HG02588 (cell line): ENCODE data around the gene SYT1.

ENCODE experiments used
- ATAC-seq: cut with Tn5 transposase; IDR thresholded peaks from one replicate; pipeline ENCODE4 v1.9.1; 2021; ENCODE audit warnings: mild to moderate bottlenecking, moderate library complexity; ENCODE audit not compliant: unreplicated experiment

The SYT1 gene

DNA sequence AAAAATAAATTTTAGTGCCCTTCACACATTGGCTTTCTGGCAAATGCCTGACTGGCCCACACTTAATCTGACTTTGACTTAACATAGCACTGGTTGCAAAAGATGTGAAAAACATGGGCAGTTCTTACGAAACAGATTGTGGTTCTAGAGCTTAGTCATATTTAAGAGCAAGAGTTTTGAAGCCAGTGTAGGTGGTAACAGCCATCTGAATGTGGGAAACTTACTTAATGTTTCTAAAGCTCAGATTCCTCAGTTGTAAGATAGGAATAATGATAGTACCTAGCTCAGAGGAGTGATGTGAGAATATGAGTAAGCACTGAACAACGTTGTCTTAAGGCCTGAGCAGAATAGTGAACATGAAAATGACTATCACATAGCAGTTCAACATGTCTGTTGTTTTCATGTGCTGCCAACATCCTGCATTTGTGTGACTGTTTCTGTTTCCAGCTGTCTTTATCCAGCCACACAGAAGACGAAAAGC lies 262.7 kb downstream of the SYT1 start:
- peak; percentile 97 for ATAC-seq

DNA sequence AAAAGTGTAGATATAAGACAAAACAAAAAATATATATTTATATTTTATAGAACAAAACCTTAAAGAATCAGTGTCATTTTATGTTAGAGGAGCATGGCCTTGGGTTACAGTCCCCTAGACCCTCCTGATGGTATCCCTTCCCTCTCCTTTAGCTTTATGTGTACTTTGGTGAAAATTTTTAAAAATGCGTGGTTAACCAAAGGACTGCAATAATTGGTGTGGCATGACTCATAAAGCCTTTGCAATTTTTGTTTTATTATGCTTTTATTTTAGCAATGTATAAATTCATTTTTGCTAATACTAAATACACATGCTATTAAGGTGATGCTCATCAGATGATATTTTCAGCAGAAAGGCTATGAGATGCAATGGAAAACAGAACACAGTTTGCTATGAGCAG lies 264.4 kb downstream of the SYT1 start:
- ATAC-seq, result no peak

- no peak for ATAC-seq
Measured at GRCh38 chr12:79138872-79139271, 274.3 kb downstream of the SYT1 start.

- no peak for ATAC-seq
Measured at GRCh38 chr12:79140711-79141110, 276.1 kb downstream of the SYT1 start.

GRCh38 chr12:79141776-79142175 lies 277.2 kb downstream of the SYT1 start:
- ATAC-seq, result no peak

- no peak for ATAC-seq
Measured at GRCh38 chr12:79143803-79144202, 279.2 kb downstream of the SYT1 start.

DNA sequence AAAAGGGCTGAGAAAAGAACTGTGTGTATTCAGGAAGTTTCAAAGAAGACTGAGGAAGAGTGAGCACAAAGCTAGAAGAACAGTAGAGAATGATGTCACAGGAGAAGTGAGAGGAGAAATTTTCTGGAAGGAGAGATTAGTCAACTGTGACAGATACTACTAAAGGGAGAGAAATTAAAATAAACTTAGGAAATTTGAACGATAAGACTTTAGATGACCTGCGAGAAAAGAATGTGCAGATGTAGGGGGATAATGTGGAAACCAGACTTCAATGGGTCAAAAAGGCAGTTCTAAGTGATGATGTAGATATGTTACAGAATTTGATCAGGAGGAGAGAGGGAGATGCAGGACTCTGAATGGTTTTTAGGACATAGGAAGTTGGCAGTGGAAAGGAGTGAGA lies 287.4 kb downstream of the SYT1 start:
- no peak for ATAC-seq

DNA sequence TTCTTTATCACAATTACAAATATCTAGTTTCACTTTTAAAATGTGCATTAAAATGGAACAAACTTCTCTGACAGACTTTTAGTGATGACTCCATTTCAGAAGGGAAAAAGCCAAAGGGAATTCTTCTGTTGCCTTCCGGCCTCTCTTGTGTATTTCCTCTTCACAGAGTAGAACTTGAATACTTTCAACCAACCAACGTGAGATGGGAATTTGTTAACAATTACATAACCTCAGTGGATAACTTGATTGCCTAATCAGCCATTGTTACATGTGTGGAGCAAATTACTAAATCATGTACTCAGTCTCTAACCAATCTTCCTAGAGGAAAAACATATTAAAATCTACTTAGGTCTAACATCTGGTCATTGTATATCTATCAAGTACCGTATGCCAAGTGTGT lies 291.1 kb downstream of the SYT1 start:
- no peak for ATAC-seq

DNA sequence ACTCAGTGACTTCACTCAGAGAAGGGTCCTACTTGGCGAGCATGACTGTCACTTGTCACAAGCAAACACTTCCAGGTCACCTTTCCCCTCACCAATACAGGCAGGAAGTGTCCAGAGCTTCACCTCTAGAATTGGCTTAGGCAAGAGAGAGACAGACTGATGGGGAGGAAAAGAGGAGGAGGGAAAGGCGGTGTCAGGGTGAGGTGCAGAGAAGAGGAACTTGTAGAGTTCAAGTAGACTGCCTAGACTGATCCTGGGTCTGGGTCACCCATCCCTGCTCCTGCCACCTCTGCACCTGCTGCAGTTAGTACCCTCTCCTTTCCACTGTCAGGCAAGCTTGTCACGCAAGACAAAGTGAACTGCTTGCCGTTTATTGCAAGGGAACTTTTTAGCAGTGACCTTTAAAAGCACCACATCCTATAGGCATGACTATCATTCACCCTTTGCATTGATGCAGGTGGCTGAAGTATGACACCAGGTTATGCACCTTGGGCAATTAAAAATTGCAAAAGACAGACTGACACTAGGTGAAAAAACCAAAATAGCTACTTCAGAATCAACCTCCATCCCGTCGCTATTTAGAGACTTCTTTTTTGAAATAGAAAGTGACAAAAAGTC lies 292.4 kb downstream of the SYT1 start:
- peak; percentile 66 for ATAC-seq

GRCh38 chr12:79161249-79161934 lies 296.8 kb downstream of the SYT1 start:
- no peak for ATAC-seq

DNA sequence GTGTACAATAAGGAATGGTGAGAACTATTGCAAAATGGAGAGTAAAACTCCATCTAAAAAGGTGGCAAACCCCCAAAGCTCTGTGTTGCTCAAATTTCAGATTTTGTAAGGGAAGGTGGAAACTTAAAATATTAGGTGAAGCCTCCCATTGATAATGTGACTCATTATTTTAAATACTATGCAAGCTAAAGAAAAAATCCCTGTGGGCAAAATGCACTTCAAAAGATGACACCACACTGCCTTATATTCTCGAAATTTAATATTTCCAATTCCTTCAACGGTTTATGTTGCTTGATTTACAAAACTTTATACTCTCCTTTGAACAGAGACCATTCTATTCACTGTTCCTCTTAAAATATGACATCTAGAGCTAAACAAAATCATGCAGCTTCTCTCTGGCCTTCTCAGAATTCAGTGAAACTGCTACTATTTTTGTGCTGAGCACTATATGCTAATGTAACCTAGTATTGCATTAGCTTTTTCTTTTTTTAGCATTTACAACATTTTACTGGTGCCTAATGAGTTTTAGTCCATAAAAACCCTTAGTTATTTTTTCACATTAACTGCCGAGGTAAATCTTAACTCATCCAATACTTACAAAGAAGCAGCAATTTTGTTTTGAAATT lies 297.7 kb downstream of the SYT1 start:
- no peak for ATAC-seq

DNA sequence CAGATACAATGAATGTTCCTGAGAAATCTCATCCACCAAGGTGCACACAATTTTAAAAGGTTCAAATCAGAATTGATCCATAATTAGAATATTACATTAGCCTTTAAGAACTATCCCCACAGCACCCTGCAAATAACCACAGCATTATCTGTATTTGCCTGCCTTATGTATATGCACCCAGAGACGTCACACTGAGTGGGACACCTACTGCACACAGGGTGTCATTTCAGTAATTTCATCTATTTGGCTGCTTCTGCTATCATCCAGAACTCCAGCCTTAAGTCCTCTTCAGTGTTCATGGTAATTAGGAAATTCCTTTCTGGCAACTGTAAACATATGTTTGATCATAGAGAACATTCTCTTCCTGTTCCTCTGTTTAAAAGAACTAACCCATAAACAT lies 298.4 kb downstream of the SYT1 start:
- ATAC-seq, result peak; percentile 62

DNA sequence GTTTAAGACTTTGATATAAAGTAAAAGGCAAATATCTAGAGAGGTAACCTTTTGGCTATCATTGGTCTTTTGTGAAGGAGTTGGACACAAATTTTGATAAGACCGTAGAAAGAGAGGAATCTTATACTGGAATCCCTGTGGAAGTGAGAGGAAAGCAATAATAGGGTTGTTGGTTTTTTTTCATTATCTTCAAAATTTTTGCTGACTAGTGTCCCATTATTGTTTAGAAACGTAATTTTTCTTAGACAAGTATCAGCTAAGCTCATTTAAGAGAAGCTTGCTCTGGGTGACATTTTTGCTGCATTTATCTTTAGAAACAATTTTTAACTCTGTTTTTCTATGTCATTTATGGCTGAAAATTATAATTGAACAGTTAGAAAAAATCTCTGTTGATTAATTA lies 300.3 kb downstream of the SYT1 start:
- ATAC-seq, result no peak

- ATAC-seq, result no peak
Measured at GRCh38 chr12:79168687-79169086, 304.1 kb downstream of the SYT1 start.

DNA sequence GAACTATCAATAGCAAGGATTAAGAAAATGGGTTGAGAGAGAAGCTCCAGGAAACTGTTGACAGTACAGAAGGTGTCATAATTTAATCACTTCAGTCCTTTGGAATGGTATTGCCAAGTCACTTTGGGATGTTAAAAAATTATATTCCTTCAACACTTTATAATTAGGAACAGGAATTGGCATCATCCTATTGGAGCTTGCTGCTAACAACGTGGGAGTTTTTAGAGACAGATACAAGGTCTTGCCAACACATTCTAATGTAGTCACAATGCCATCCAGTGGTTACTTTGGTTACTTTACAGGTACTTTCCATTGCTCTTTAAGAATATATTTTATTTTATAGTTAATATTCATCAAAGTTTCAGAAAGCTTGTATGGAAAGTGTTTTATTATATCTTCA lies 310.1 kb downstream of the SYT1 start:
- ATAC-seq, result no peak

DNA sequence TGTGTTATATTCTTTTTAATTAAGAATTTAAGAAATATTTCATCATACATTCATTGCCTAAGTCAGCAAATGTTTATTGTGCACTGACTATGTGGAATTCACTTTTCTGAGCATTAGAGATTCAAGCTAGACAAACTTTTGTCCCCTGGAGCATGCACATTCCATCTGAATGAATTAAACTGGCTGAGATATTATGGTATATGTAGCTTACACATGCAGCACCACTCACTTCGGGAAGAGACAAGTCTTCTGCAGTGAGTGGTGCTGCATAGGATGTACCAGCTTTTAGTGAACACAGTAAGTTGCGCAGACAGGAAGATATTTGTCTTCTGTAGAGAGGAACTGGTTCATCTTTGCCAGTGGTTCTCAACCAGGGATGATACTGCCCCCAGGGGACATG lies 318.4 kb downstream of the SYT1 start:
- ATAC-seq, result no peak

- ATAC-seq, result no peak
Measured at GRCh38 chr12:79183926-79184325, 319.4 kb downstream of the SYT1 start.

DNA sequence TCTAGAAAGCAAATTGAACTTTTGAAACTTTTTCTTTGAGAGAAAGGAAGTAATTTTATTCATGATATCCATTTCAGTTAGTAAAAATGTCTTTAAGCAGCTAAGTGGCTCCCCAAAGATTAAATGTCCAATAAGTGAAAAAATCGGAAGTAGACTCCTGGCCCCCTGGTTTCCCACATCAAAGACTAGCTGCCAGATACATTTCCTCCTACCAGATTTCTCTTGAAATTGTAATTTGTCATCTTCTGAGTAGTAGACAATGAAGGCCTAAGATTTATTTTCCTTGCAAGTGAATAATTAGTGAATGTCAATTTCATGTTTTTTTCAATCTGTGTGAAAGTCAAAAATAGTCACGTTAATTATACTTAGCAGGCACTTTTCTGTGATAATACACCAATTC lies 321.9 kb downstream of the SYT1 start:
- no peak for ATAC-seq

GRCh38 chr12:79187032-79187431 lies 322.5 kb downstream of the SYT1 start:
- ATAC-seq, result no peak

GRCh38 chr12:79191391-79191790 lies 326.8 kb downstream of the SYT1 start:
- ATAC-seq, result no peak

DNA sequence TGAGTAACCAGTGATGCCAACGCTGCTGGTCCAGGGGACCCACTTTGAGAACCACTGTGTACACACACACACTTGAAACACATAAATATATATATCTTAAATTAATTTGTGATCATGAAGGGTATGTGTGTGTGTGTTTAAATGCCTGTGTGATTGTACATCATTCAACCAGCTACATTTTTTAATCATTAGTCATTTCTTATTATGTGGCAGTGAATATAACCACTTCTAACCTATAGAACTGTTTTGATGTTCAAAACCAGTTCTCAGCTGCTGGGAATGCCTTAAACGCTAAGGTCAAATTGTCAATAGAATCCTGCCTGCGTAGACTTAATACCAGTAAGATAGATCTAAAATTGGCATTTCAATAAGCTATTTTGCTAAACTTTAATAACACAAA lies 330.0 kb downstream of the SYT1 start:
- ATAC-seq, result no peak

DNA sequence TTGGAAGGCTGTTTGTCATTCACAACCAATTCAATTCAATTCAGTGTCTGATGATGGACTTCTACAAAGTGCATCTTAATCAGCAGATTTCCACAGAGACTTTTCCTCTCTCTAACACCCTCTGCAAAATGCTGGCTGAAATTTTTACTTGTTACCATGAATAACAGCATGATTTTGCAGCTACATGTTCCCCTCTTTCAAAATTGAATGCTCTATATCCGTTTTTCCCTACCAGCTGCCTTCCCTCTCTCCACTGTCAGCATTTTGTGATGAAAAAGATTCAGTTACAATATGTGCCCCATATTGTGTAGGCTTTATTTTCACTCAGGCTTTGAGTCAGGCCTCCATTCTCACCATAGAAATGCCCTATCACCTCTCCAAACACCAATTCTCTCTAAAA lies 334.6 kb downstream of the SYT1 start:
- no peak for ATAC-seq
